GM21528 (cell line): ENCODE results near the gene RXRG.
A peak's percentile ranks its signal among the peaks of the same experiment; 100 is the strongest.

Experiments
- ATAC-seq: cut with Tn5 transposase; IDR thresholded peaks from one replicate; pipeline ENCODE4 v1.9.1; 2021; ENCODE audit warnings: mild to moderate bottlenecking, moderate library complexity; ENCODE audit not compliant: unreplicated experiment, low FRiP score

The RXRG gene

DNA sequence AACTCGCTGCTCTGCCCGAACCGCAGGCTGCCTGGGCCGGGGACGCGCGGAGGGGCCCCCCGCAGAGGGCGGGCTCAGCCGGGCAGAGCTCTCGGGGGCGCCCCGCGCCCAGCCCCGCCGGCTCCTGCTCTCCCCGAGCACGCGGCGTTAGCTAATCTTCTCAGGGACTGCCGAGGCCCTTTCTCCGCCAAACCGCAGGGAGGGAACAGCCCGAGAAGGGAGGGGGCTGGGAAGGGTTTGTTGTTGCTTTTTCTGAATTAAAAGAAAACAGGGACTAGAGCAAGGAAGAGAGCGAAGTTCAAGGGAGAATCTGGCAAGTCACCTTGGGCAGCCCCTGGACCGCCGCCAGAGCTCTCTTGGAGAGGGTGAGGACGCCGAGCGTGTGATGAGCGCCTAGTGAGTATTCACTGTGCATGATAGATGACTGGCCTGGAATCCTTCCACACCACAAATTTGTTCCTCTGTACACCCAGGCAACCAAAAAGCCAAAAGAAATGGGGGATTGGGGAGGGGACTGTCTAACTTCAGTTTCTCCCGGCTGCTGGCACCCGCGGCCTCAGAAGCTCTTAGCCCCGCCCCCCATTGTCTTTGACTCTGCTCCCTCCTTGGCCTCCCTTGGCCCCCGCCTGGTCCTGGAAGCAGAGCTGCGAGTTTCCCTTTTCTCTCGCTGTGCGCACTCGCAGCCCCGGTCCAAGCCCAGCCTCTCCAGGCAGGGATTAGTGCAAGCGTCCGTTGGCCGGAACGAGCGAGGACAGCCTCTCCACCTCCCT, 68.7 kb downstream of the RXRG start:
- peak; percentile 60 for ATAC-seq

GRCh38 chr1:165375623-165376022, 69.3 kb downstream of the RXRG start:
- no peak for ATAC-seq

- no peak for ATAC-seq
These were observed 73.2 kb downstream of the RXRG start for GRCh38 chr1:165371588-165372225.

DNA sequence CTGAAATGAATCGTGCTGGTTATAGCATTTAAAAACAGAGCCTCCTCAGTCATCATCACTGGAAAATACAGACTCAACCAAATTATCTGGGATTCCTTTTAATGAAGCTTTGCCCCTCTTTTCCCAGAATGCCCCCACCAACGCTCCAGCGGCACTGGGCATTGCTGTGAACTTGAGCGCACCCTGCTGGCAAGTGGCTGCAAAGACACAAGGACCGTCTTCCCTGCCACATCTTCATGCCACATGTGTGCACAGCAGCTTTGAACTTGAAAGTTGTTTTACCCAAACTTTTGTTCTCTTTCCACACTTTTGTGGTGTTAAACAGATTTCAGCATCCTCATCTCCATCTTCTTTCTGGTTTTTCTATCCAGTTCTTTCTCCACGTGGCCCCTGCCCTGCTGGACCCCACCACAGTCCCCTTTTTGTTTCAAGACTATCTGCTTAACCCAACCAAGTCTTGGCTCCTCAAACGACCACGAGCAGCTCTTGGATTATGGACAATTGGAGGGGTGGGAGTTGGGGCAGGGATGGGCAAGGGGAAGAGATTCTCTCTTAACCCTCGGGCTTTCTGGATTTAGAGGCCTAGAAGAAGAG, 75.6 kb downstream of the RXRG start:
- peak; percentile 69 for ATAC-seq

GRCh38 chr1:165367375-165367993, 77.4 kb downstream of the RXRG start:
- ATAC-seq, result peak; percentile 85

DNA sequence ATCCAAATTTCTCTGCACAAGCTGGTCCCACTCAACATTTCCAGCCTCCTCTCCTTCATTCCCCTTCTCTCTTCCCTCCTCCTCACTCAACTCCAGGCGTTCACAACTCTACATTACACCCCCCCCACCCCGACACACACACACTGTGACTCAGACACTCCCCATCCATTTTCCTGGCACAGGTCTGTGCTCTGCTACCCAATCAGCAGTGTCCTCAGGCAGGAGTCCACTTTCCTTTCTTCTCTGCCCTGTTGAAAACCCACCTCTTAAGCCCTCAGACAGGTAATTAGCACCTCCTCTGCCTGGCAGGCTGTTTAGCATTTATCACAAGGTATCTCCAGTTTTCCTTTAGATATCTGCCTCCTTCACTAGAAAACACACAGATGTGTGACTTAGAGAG, 79.6 kb downstream of the RXRG start:
- ATAC-seq, result no peak

DNA sequence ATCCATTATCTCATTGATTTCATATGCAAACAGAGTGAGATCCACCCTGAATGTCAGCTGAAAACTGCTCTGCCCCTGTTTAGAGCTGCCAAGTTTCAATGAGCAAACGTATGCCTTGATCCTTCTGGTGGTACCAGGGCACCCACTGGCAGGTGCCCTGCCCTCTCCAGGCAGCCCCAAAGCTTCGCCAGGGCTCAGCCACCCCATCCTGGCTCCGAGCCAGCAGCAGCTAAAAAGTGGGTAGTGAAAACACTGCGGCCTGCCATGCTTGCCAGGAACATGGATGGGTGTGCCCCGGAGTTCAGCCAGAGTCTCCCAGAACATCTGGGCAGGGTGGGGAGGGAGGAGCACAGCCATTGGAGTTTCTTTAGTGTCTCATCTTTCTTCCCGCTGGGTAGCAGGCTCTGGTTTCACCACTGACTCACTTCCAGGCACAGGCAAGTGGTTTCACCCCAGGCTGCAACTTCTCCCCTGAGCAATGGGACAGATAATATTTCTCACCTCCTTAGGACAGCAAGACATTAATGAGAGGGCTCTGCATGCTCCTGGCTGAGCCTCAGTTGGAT, 80.3 kb downstream of the RXRG start:
- no peak for ATAC-seq

- no peak for ATAC-seq
These were observed 88.0 kb downstream of the RXRG start for GRCh38 chr1:165356876-165357275.

GRCh38 chr1:165355977-165356811, 88.7 kb downstream of the RXRG start, which contains the start of gene LMX1A:
LMX1A (minus strand) TSS chr1:165356715; CDS start chr1:165355559, 1,156 bp downstream.
- no peak for ATAC-seq

DNA sequence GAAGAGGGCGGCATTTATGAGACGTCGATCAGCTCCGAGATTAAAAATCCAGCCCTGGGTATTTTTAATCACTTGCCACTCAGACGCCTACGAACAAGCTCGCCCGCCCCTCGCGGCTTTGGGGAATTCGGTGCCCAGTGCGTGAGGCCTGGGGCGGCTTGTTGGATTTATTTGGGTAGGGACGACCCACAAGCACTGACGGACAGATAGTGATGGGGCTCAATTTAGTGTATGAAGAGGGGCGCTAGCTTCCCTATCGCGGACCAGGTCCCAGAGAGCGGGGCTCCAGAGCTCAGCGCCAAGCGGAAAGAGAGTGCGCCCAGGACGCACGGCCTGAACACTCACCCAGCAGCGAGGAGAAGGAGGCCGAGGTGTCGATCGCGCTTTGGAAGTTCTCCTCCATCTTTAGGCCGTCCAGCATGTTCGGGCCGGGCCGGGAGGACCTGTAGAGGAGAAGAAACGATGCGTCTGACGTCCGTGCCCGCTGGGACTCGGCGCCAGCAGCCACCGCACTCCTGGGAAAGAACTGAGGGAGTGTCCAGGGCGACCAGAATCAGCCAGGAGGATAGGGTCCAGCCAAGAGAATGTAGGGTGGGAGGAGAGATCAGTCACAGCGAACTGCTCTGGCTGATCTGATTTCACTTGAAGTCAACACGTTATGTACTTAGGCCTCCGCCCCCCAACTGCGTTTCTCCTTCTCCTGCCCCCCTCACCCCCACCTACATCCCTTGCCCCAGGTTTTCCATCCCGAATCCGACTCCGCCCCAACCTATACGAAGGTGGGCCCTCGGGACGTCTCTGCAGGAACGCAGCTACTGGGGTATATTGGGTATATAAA, 89.6 kb downstream of the RXRG start:
- ATAC-seq, result no peak

- no peak for ATAC-seq
These were observed 90.2 kb downstream of the RXRG start for GRCh38 chr1:165354739-165355138.

DNA sequence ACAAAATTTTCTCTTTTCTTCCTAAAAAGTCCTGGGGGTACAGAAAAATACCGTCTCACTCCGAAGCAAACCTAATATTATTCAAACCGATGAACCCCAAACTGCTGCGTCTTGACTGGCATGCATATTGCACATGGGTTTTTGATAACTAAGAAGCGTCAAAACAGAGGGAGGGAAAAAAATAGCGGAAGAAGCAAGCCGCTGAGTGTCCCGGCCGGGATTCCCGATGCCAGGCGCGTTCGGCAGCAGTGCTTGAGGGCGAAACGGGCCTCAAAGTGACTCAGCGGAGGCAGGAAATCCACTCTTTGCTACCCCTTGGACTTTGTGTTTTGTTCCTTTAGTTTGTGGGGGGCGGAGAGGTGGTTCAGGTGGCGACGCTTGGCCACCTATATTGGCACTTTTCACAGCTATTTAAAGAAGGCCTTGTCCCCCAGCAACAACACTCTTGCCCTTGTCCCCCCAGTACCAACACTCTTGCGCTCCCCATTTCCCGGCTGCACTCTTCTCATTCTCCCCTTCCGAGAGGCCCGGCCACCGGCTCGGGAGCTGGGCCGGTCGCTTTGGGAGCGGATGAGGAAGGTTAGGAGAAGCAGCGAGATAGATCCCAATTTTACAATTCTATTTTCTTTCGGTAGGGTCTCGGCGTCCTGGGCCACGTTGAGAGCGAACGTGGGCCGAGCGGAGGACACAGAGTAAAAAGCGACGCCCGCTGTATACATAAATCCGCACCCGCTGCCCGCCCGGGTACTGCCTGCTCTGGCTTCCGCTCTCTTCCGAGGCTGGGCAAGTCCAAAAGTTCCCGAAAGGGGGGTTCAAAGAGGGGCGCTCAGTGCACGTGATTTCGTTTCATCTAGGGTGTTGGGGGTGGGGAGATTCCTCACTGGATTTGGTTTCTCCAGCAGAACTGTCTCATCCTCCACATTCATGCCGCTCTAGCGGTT, 90.9 kb downstream of the RXRG start:
- no peak for ATAC-seq

DNA sequence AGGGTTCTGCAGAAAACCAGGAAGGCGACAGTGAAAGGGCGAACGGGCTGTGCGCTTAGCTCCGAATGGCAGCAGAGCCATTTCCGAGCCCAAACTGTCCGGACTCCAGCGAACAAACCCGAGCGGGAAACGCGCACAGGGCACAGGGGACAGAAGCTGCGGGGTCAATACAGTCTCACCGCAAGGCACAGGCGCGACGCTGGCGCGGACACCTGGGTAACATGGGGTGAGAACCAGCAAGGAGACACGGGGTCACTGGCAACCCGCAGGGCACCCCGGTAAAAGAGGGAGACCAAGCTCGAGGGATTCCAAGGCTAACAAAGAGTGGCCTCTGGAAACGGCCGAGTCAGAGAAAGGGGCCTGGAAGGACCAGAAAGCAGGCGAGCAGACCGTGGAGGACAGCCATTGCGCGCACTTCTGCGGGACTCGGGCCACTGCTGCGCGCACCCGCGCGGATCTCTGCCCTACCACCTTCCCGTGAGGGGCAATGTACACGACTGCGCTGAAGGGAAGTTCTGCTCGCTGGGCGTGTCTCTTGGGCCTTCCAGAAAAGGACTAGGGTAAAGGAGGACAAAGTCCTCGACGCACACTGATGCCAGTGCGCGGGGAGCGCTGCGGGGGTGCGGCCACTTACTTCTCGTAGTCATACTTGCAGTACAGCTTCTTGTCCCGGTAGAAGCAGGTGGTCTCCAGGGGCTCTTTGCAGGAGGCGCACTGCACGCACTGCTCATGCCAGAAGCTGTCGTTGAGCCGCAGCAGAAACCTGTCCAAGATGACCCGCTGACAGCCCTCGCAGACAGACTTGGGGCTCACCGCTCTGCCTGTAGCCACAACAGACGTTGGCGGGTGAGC, 92.3 kb downstream of the RXRG start:
- ATAC-seq, result no peak

GRCh38 chr1:165351863-165352441, 93.0 kb downstream of the RXRG start:
- ATAC-seq, result no peak
